H1 (cell line): Measurements from ENCODE around the gene GPS2. TPM values are rescaled to one million over a fixed set of nuclear protein-coding genes. Genes with fewer than 3 reads are reported as not detected.

Experiments used
- CTCF ChIA-PET: fragments of 300-600 bp; sonication (Branson Sonifier 250); formaldehyde crosslinking; loops from one replicate; lab custom pipeline; 2021; ENCODE audit not compliant: partially characterized antibody; lab: Charles Lee
- POLR2A ChIA-PET: fragments of 300-600 bp; sonication (Branson Sonifier 250); formaldehyde crosslinking; loops from one replicate; lab custom pipeline; 2021; ENCODE audit warnings: inconsistent platforms; ENCODE audit not compliant: partially characterized antibody; lab: Charles Lee
- DNase-seq, 2 experiments: peaks; one replicate each; pipeline versions ENCODE4 v3.0.0 to v3.0.0-alpha.2; 2010 to 2022; ENCODE audit warnings: low spot score in 2 of 2, low read depth in 1 of 2, mixed read lengths in 1 of 2
- FAIRE-seq: peaks from 2 replicates; lab custom pipeline; 2011; peaks lifted over from hg19 to GRCh38; lab: Jason Lieb, UNC
- H2AFZ ChIP-seq: 2 replicates; pipeline ENCODE4 v1.8.1; 2012; ENCODE audit warnings: low read length, inconsistent platforms
- H2AK5ac ChIP-seq: 2 replicates; pipeline ENCODE4 v1.6.1; 2013; ENCODE audit warnings: low read depth, low read length
- H2BK120ac ChIP-seq: replicated peaks from 2 replicates; pipeline ENCODE3; 2013; ENCODE audit warnings: low read depth, low read length, inconsistent platforms
- H2BK12ac ChIP-seq: 2 replicates; pipeline ENCODE4 v1.6.1; 2013; ENCODE audit warnings: low read depth, low read length
- H2BK15ac ChIP-seq: 2 replicates; pipeline ENCODE4 v1.6.1; 2013; ENCODE audit warnings: low read length
- H2BK20ac ChIP-seq: 2 replicates; pipeline ENCODE4 v1.6.1; 2013; ENCODE audit warnings: low read length
- H2BK5ac ChIP-seq: 2 replicates; pipeline ENCODE4 v1.6.1; 2013; ENCODE audit warnings: low read depth, low read length
- H3K14ac ChIP-seq: 2 replicates; pipeline ENCODE4 v1.6.1; 2013; ENCODE audit warnings: inconsistent platforms; ENCODE audit not compliant: insufficient read length
- H3K18ac ChIP-seq: 2 replicates; pipeline ENCODE4 v1.6.1; 2013; ENCODE audit warnings: low read length; ENCODE audit errors: extremely low read depth
- H3K23ac ChIP-seq: 2 replicates; pipeline ENCODE4 v1.6.1; 2013; ENCODE audit warnings: inconsistent platforms; ENCODE audit not compliant: insufficient read length
- H3K23me2 ChIP-seq: 2 replicates; pipeline ENCODE4 v1.6.1; 2013; ENCODE audit warnings: low read depth, low read length
- H3K27ac ChIP-seq: 2 replicates; pipeline ENCODE4 v1.6.1; 2011; ENCODE audit warnings: low read depth, low read length, inconsistent platforms
- H3K27me3 ChIP-seq, 4 experiments: replicated peaks in 1 of 4; 1 replicate in 1 of 4; 2 replicates in 3 of 4; pipeline versions ENCODE4 v1.6.1 to v1.8.1; 2011 to 2013; ENCODE audit warnings: low read length in 3 of 4, mild to moderate bottlenecking in 3 of 4, inconsistent platforms in 2 of 4, mixed read lengths in 2 of 4, moderate library complexity in 1 of 4; ENCODE audit not compliant: control insufficient read depth in 3 of 4, insufficient read depth in 3 of 4; ENCODE audit errors: extremely low read depth in 1 of 4
- H3K36me3 ChIP-seq, 4 experiments: 2 replicates each; pipeline versions ENCODE4 v1.6.1 to v1.8.1; 2011 to 2013; ENCODE audit warnings: mild to moderate bottlenecking in 4 of 4, low read length in 3 of 4, moderate library complexity in 2 of 4, control low read depth in 1 of 4, inconsistent platforms in 1 of 4; ENCODE audit not compliant: insufficient read depth in 4 of 4, control insufficient read depth in 2 of 4
- H3K4ac ChIP-seq: replicated peaks from 2 replicates; pipeline ENCODE3; 2013; ENCODE audit warnings: low read length, low read depth, mixed read lengths, inconsistent platforms; ENCODE audit not compliant: insufficient read length
- H3K4me1 ChIP-seq, 4 experiments: replicated peaks in 1 of 4; 1 replicate in 1 of 4; 2 replicates in 3 of 4; pipeline versions ENCODE4 v1.6.1 to v1.8.1; 2011 to 2013; ENCODE audit warnings: low read length in 3 of 4, inconsistent platforms in 2 of 4, mixed read lengths in 1 of 4; ENCODE audit not compliant: insufficient read depth in 4 of 4, control insufficient read depth in 3 of 4
- H3K4me2 ChIP-seq, 2 experiments: 2 replicates each; pipeline versions ENCODE4 v1.6.1 to v1.8.1; 2011 to 2013; ENCODE audit warnings: low read depth in 2 of 2, low read length in 2 of 2, control low read depth in 1 of 2, inconsistent platforms in 1 of 2, mild to moderate bottlenecking in 1 of 2; ENCODE audit not compliant: insufficient read depth in 1 of 2
- H3K4me3 ChIP-seq, 4 experiments: fragments of 200-600, 300-600 bp in 1 of 4; sonication (generic), shearing (Covaris generic), sonication (Bioruptor Twin) in 1 of 4; 2 replicates each; pipeline versions ENCODE4 v1.5.1 to v1.8.1; 2011 to 2016; ENCODE audit warnings: low read length in 4 of 4, low read depth in 3 of 4, control low read depth in 2 of 4, inconsistent platforms in 2 of 4, mild to moderate bottlenecking in 2 of 4, mixed read lengths in 1 of 4, moderate library complexity in 1 of 4; ENCODE audit not compliant: insufficient read depth in 2 of 4; ENCODE audit errors: extremely low read depth in 1 of 4
- H3K56ac ChIP-seq: replicated peaks from 2 replicates; pipeline ENCODE3; 2013; ENCODE audit warnings: low read depth, mild to moderate bottlenecking, mixed read lengths, low read length, inconsistent platforms; ENCODE audit not compliant: insufficient read length
- H3K79me1 ChIP-seq: 2 replicates; pipeline ENCODE4 v1.6.1; 2013; ENCODE audit warnings: low read depth, low read length, control low read depth
- H3K79me2 ChIP-seq, 2 experiments: 2 replicates each; pipeline versions ENCODE4 v1.6.1 to v1.8.1; 2012 to 2013; ENCODE audit warnings: low read length in 2 of 2, mild to moderate bottlenecking in 2 of 2, inconsistent platforms in 1 of 2; ENCODE audit not compliant: insufficient read depth in 2 of 2, control insufficient read depth in 1 of 2
- H3K9ac ChIP-seq, 4 experiments: replicated peaks in 1 of 4; 1 replicate in 1 of 4; 2 replicates in 3 of 4; pipeline versions ENCODE4 v1.6.1 to v1.8.1; 2011 to 2013; ENCODE audit warnings: low read depth in 3 of 4, low read length in 3 of 4, control low read depth in 2 of 4, mild to moderate bottlenecking in 2 of 4, moderate library complexity in 2 of 4, inconsistent platforms in 1 of 4; ENCODE audit errors: extremely low read depth in 1 of 4
- H3K9me3 ChIP-seq, 2 experiments: 2 replicates each; pipeline versions ENCODE4 v1.6.1 to v1.8.1; 2012 to 2013; ENCODE audit warnings: mild to moderate bottlenecking in 2 of 2, moderate library complexity in 2 of 2, control low read depth in 1 of 2, inconsistent platforms in 1 of 2, low read depth in 1 of 2, low read length in 1 of 2, mixed read lengths in 1 of 2; ENCODE audit not compliant: insufficient read depth in 2 of 2
- H4K20me1 ChIP-seq, 2 experiments: replicated peaks in 1 of 2; 2 replicates each; pipeline versions ENCODE3 to v1.8.1; 2011 to 2013; ENCODE audit warnings: inconsistent platforms in 2 of 2, low read length in 2 of 2, mild to moderate bottlenecking in 1 of 2; ENCODE audit not compliant: insufficient read depth in 2 of 2, control insufficient read depth in 1 of 2
- H4K5ac ChIP-seq: 2 replicates; pipeline ENCODE4 v1.6.1; 2013; ENCODE audit warnings: low read length, low read depth, mixed read lengths, inconsistent platforms; ENCODE audit not compliant: insufficient read length
- H4K8ac ChIP-seq: 2 replicates; pipeline ENCODE4 v1.8.0; 2013; ENCODE audit warnings: mild to moderate bottlenecking, moderate library complexity, low read length, inconsistent platforms; ENCODE audit not compliant: insufficient read depth; ENCODE audit errors: extremely low read depth
- H4K91ac ChIP-seq: replicated peaks from 2 replicates; pipeline ENCODE3; 2013; ENCODE audit warnings: low read length, mixed read lengths, inconsistent platforms; ENCODE audit not compliant: insufficient read length
- HDAC2 ChIP-seq, 2 experiments: fragments of 300-600 bp in 1 of 2; sonication (generic) in 1 of 2; IDR thresholded peaks; 2 replicates each; pipeline ENCODE4 v1.6.1; 2011 to 2012; ENCODE audit warnings: low read depth in 2 of 2, low read length in 2 of 2, mild to moderate bottlenecking in 2 of 2, moderate library complexity in 2 of 2, borderline replicate concordance in 1 of 2, inconsistent platforms in 1 of 2
- POLR2AphosphoS5 ChIP-seq: IDR thresholded peaks from 2 replicates; pipeline ENCODE4 v1.6.1; 2011; ENCODE audit warnings: low read depth, low read length
- WGBS, 2 experiments: shearing (Covaris generic) in 1 of 2; methylation state at CpG; one replicate each; pipeline versions ENCODE4 v1.1.6 to v1.1.7; 2013 to 2015; ENCODE audit warnings: low lambda C conversion rate in 2 of 2, mixed read lengths in 2 of 2, inconsistent platforms in 1 of 2, low coverage in 1 of 2, missing lambda C conversion rate in 1 of 2; ENCODE audit not compliant: insufficient replicate concordance in 2 of 2, insufficient coverage in 1 of 2, insufficient read length in 1 of 2; ENCODE audit errors: extremely low coverage in 1 of 2, missing lambda C conversion rate in 1 of 2; 5-methylcytosine and 5-hydroxymethylcytosine counted together
- polyA plus RNA-seq, 7 experiments: library from polyadenylated mRNA; depleted of rRNA in 3 of 7; stranded (reverse) in 5 of 7; unstranded in 2 of 7; fragments of >200 nt in 5 of 7; fragments of 200-250 nt in 2 of 7; gene quantifications; 1 replicate in 5 of 7; 2 replicates in 1 of 7; 4 replicates in 1 of 7; pipeline versions ENCODE4 v1.2.1 to v1.2.3, GENCODE V29; 2011 to 2013; ENCODE audit warnings: missing spikeins in 2 of 7, mixed read lengths in 2 of 7
- total RNA-seq: library from RNA; stranded (reverse); fragmentation: NEBNext Ultra II Directional; extraction: Animal tissue kit (Norgen Biotek cat#: 25700); gene quantifications from 2 replicates; pipeline ENCODE4 v1.2.1, GENCODE V29; 2021

The GPS2 gene
- total and polyA plus RNA-seq, 2 of the 8 experiments (the other 6 are each of a cell fraction or from before 2014, with no cell fraction given): 67.0 to 152 TPM

- no peak overlapping the region for H2AFZ ChIP-seq
- no peak overlapping the region for H2BK12ac ChIP-seq
- peaks cover 24 to 58% (median 40%) of the 10 kb centered on the region in 4 experiments for H3K36me3 ChIP-seq
- peaks cover 10 to 12% of the 10 kb centered on the region in 2 experiments for H4K20me1 ChIP-seq
- peak overlapping the region; percentile 51 for H4K5ac ChIP-seq
- no peak for TF ChIP-seq HDAC2 (IDR thresholded peaks at IDR 0.05; ENCODE audit: borderline replicate concordance in 1 of 2, low read depth in 2 of 2, low read length in 2 of 2)
- TF ChIP-seq POLR2AphosphoS5: 0 out of 2 replicates have a peak, but pooled peaks have one; percentile 13
- H3K56ac ChIP-seq: peak overlapping the region; percentile 40
- peak overlapping the region; percentile 97; the same call in 1 of the 2 replicates for H4K8ac ChIP-seq
- DNase-seq (no peak), FAIRE-seq (no peak)
- H2BK20ac ChIP-seq: no peak overlapping the region
- H3K9me3 ChIP-seq: no peaks in the 10 kb centered on the region
- 74% methylated on average over 18 of the region's 30 CpGs; no CpG with 5 or more reads in 1 of the 2 experiments for WGBS, 2 experiments
- H3K18ac ChIP-seq: no peak overlapping the region; the same call in 1 of the 2 replicates
- H3K4me3 ChIP-seq: peak overlapping the region; percentile 55 to 95 (median 70)
- H3K23me2 ChIP-seq: no peaks in the 10 kb centered on the region; the same call in 1 of the 2 replicates
- H3K4me1 ChIP-seq: peaks cover 0 to 5% (median 3%) of the 10 kb centered on the region in 4 experiments; a peak in 4 of 7 replicates
- no peaks in the 10 kb centered on the region for H3K27me3 ChIP-seq
- peak overlapping the region; percentile 61; the same call in 1 of the 2 replicates for H3K27ac ChIP-seq
- ChIA-PET POLR2A (interaction anchor here (0.6 to 11.3 kb wide), 24 partner anchors 10 to 258 kb away, joined by 3 to 223 read pairs (median 7); partner anchors contain the start of genes ACADVL, ACAP1, CLDN7 and DLG4), CTCF (interaction anchor here (0.6 to 3.0 kb wide), 5 partner anchors 9 to 300 kb away, joined by 3 to 17 read pairs (median 4); partner anchors contain the start of gene SLC2A4)
- H4K91ac ChIP-seq: peak overlapping the region; percentile 23
- no peak overlapping the region for H2BK120ac ChIP-seq
- no peak overlapping the region; the same call in 1 of the 2 replicates for H2BK5ac ChIP-seq
- H3K9ac ChIP-seq: peak overlapping the region; percentile 39 to 89 (median 68); a peak in 6 of 7 replicates
- peak overlapping the region; percentile 83 for H3K4ac ChIP-seq
- H2BK15ac ChIP-seq: no peak overlapping the region
- peak overlapping the region; percentile 67 to 91 for H3K4me2 ChIP-seq
- no peak overlapping the region for H3K23ac ChIP-seq
- H3K14ac ChIP-seq: no peak overlapping the region
- peaks cover 4% of the 10 kb centered on the region; the same call in 1 of the 2 replicates for H3K79me1 ChIP-seq
- peaks cover 0 to 16% of the 10 kb centered on the region in 2 experiments; a peak in 2 of 4 replicates for H3K79me2 ChIP-seq
- no peak overlapping the region for H2AK5ac ChIP-seq
Measured at GRCh38 chr17:7315570-7316235, 543 bp upstream of the GPS2 start.
